Measurements from ENCODE around the gene GIMAP8.

The GIMAP8 gene

GRCh38 chr7:150404172-150404804 is 46.1 kb upstream of the GIMAP8 start:
- CTCF ChIA-PET, result interaction anchor here (0.6 to 4.0 kb wide), 13 partner anchors 8 to 118 kb away, joined by 3 to 29 read pairs (median 4); no protein-coding TSS in a partner anchor
- peak in 2 of 3 donors; percentile 14 to 36 for DNase-seq
- Histone ChIP-seq H3K27me3 (replicated peaks in 2 of 5; ENCODE audit: control insufficient read depth in 4 of 5, insufficient read depth in 5 of 5, low read length in 4 of 5) (no peaks in the 10 kb centered on the region), H3K4me3 (ENCODE audit: control insufficient read depth in 1 of 7, extremely low read depth in 1 of 7, insufficient read depth in 4 of 7, low read depth in 2 of 7, low read length in 6 of 7) (peak overlapping the region; percentile 65 to 90 (median 79)), H3K9me3 (ENCODE audit: control extremely low read depth in 1 of 5, control insufficient read depth in 4 of 5, insufficient read depth in 2 of 5, low read depth in 1 of 5, low read length in 4 of 5) (no peaks in the 10 kb centered on the region), H3K27ac (ENCODE audit: insufficient read depth in 1 of 2, low read depth in 1 of 2, low read length in 2 of 2, poor library complexity in 1 of 2, severe bottlenecking in 2 of 2) (peak overlapping the region; percentile 64 to 95), H3K36me3 (ENCODE audit: control insufficient read depth in 4 of 4, insufficient read depth in 4 of 4, low read length in 3 of 4) (peaks cover 0 to 14% (median 4%) of the 10 kb centered on the region in 4 experiments), H3K4me1 (ENCODE audit: control extremely low read depth in 1 of 4, control insufficient read depth in 4 of 4, insufficient read depth in 4 of 4, low read length in 3 of 4) (peaks cover 0 to 33% (median 31%) of the 10 kb centered on the region in 4 experiments)
- 13% methylated on average over 10 of the region's 16 CpGs for WGBS (ENCODE audit: insufficient coverage)
- POLR2A ChIA-PET, result interaction anchor here (0.6 to 1.6 kb wide), 3 partner anchors 15 to 41 kb away, joined by 3 to 6 read pairs (median 5); partner anchors contain the start of gene REPIN1

- CTCF ChIA-PET, result interaction anchor here (0.7 to 4.0 kb wide), 19 partner anchors 9 to 118 kb away, joined by 3 to 29 read pairs (median 5); no protein-coding TSS in a partner anchor
- Histone ChIP-seq H3K9me3 (ENCODE audit: control extremely low read depth in 1 of 5, control insufficient read depth in 4 of 5, insufficient read depth in 2 of 5, low read depth in 1 of 5, low read length in 4 of 5) (no peaks in the 10 kb centered on the region), H3K27me3 (replicated peaks in 2 of 5; ENCODE audit: control insufficient read depth in 4 of 5, insufficient read depth in 5 of 5, low read length in 4 of 5) (no peaks in the 10 kb centered on the region), H3K4me1 (ENCODE audit: control extremely low read depth in 1 of 4, control insufficient read depth in 4 of 4, insufficient read depth in 4 of 4, low read length in 3 of 4) (peaks cover 0 to 33% (median 31%) of the 10 kb centered on the region in 4 experiments), H3K36me3 (ENCODE audit: control insufficient read depth in 4 of 4, insufficient read depth in 4 of 4, low read length in 3 of 4) (peaks cover 0 to 19% (median 7%) of the 10 kb centered on the region in 4 experiments), H3K27ac (ENCODE audit: insufficient read depth in 1 of 2, low read depth in 1 of 2, low read length in 2 of 2, poor library complexity in 1 of 2, severe bottlenecking in 2 of 2) (peak overlapping the region; percentile 64 to 95), H3K4me3 (ENCODE audit: control insufficient read depth in 1 of 7, extremely low read depth in 1 of 7, insufficient read depth in 4 of 7, low read depth in 2 of 7, low read length in 6 of 7) (peak overlapping the region; percentile 65 to 90 (median 79))
- peak; percentile 89 to 94 (median 91) for DNase-seq
- POLR2A ChIA-PET, result interaction anchor here (1.0 to 1.6 kb wide), 2 partner anchors 16 to 41 kb away, joined by 5 to 6 read pairs; no protein-coding TSS in a partner anchor
- WGBS (ENCODE audit: insufficient coverage), result under 1% methylated on average over 82 of the region's 86 CpGs
Observed at GRCh38 chr7:150404805-150405583, 45.4 kb upstream of the GIMAP8 start.

GRCh38 chr7:150405584-150406311 is 44.7 kb upstream of the GIMAP8 start:
- ChIA-PET POLR2A (interaction anchor here (1.6 kb wide), 1 partner anchor 17 kb away, joined by 6 read pairs; no protein-coding TSS in a partner anchor), CTCF (interaction anchor here (0.7 to 4.0 kb wide), 13 partner anchors 13 to 333 kb away, joined by 3 to 29 read pairs (median 5); no protein-coding TSS in a partner anchor)
- H3K4me3 ChIP-seq (ENCODE audit: control insufficient read depth in 1 of 7, extremely low read depth in 1 of 7, insufficient read depth in 4 of 7, low read depth in 2 of 7, low read length in 6 of 7), result peak overlapping the region; percentile 65 to 90 (median 79)

GRCh38 chr7:150406312-150406566 is 44.2 kb upstream of the GIMAP8 start:
- peak overlapping the region in 1 of 2 experiments; percentile 95 for H3K27ac ChIP-seq (ENCODE audit: insufficient read depth in 1 of 2, low read depth in 1 of 2, low read length in 2 of 2, poor library complexity in 1 of 2, severe bottlenecking in 2 of 2)
- CTCF ChIA-PET, result interaction anchor here (1.0 to 4.0 kb wide), 11 partner anchors 12 to 333 kb away, joined by 3 to 29 read pairs (median 5); no protein-coding TSS in a partner anchor
- H3K36me3 ChIP-seq (ENCODE audit: control insufficient read depth in 4 of 4, insufficient read depth in 4 of 4, low read length in 3 of 4), result peaks cover 3 to 32% (median 15%) of the 10 kb centered on the region in 4 experiments
- DNase-seq, result peak in 2 of 3 donors; percentile 13 to 20
- H3K9me3 ChIP-seq (ENCODE audit: control extremely low read depth in 1 of 5, control insufficient read depth in 4 of 5, insufficient read depth in 2 of 5, low read depth in 1 of 5, low read length in 4 of 5), result no peaks in the 10 kb centered on the region
- WGBS (ENCODE audit: insufficient coverage), result 46% methylated on average over 2 of the region's 2 CpGs
- H3K4me1 ChIP-seq (ENCODE audit: control extremely low read depth in 1 of 4, control insufficient read depth in 4 of 4, insufficient read depth in 4 of 4, low read length in 3 of 4), result peaks cover 0 to 33% (median 31%) of the 10 kb centered on the region in 4 experiments
- POLR2A ChIA-PET, result no interaction called here
- H3K27me3 ChIP-seq (replicated peaks in 2 of 5; ENCODE audit: control insufficient read depth in 4 of 5, insufficient read depth in 5 of 5, low read length in 4 of 5), result no peaks in the 10 kb centered on the region
- H3K4me3 ChIP-seq (ENCODE audit: control insufficient read depth in 1 of 7, extremely low read depth in 1 of 7, insufficient read depth in 4 of 7, low read depth in 2 of 7, low read length in 6 of 7), result peak overlapping the region in 6 of 7 experiments; percentile 68 to 90 (median 80)

More at GRCh38 chr7:150405584-150406311, 44.7 kb upstream of the GIMAP8 start:
- WGBS (ENCODE audit: insufficient coverage), result 13% methylated on average over 31 of the region's 35 CpGs
- Histone ChIP-seq H3K9me3 (ENCODE audit: control extremely low read depth in 1 of 5, control insufficient read depth in 4 of 5, insufficient read depth in 2 of 5, low read depth in 1 of 5, low read length in 4 of 5) (no peaks in the 10 kb centered on the region), H3K27me3 (replicated peaks in 2 of 5; ENCODE audit: control insufficient read depth in 4 of 5, insufficient read depth in 5 of 5, low read length in 4 of 5) (no peaks in the 10 kb centered on the region), H3K4me1 (ENCODE audit: control extremely low read depth in 1 of 4, control insufficient read depth in 4 of 4, insufficient read depth in 4 of 4, low read length in 3 of 4) (peaks cover 0 to 33% (median 31%) of the 10 kb centered on the region in 4 experiments), H3K36me3 (ENCODE audit: control insufficient read depth in 4 of 4, insufficient read depth in 4 of 4, low read length in 3 of 4) (peaks cover 3 to 27% (median 14%) of the 10 kb centered on the region in 4 experiments), H3K27ac (ENCODE audit: insufficient read depth in 1 of 2, low read depth in 1 of 2, low read length in 2 of 2, poor library complexity in 1 of 2, severe bottlenecking in 2 of 2) (peak overlapping the region in 1 of 2 experiments; percentile 95)
- DNase-seq, result no peak

GRCh38 chr7:150406567-150407421 is 43.6 kb upstream of the GIMAP8 start:
- no peaks in the 10 kb centered on the region for H3K9me3 ChIP-seq (ENCODE audit: control extremely low read depth in 1 of 5, control insufficient read depth in 4 of 5, insufficient read depth in 2 of 5, low read depth in 1 of 5, low read length in 4 of 5)
- H3K4me3 ChIP-seq (ENCODE audit: control insufficient read depth in 1 of 7, extremely low read depth in 1 of 7, insufficient read depth in 4 of 7, low read depth in 2 of 7, low read length in 6 of 7), result peak overlapping the region in 5 of 7 experiments; percentile 68 to 90 (median 80)
- peaks cover 3 to 36% (median 16%) of the 10 kb centered on the region in 4 experiments for H3K36me3 ChIP-seq (ENCODE audit: control insufficient read depth in 4 of 4, insufficient read depth in 4 of 4, low read length in 3 of 4)
- peak; percentile 35 to 71 (median 58) for DNase-seq
- H3K27ac ChIP-seq (ENCODE audit: insufficient read depth in 1 of 2, low read depth in 1 of 2, low read length in 2 of 2, poor library complexity in 1 of 2, severe bottlenecking in 2 of 2), result peak overlapping the region in 1 of 2 experiments; percentile 95
- ChIA-PET CTCF (interaction anchor here (1.0 to 4.0 kb wide), 13 partner anchors 12 to 332 kb away, joined by 3 to 29 read pairs (median 5); no protein-coding TSS in a partner anchor), POLR2A (no interaction called here)
- H3K4me1 ChIP-seq (ENCODE audit: control extremely low read depth in 1 of 4, control insufficient read depth in 4 of 4, insufficient read depth in 4 of 4, low read length in 3 of 4), result peaks cover 0 to 33% (median 31%) of the 10 kb centered on the region in 4 experiments
- WGBS (ENCODE audit: insufficient coverage), result 73% methylated on average over 9 of the region's 10 CpGs
- H3K27me3 ChIP-seq (replicated peaks in 2 of 5; ENCODE audit: control insufficient read depth in 4 of 5, insufficient read depth in 5 of 5, low read length in 4 of 5), result no peaks in the 10 kb centered on the region

Data from common myeloid progenitor, CD34-positive (primary cell).